ENCODE measurements around the gene MBOAT2. TPM values are rescaled to one million over a fixed set of nuclear protein-coding genes. Genes with fewer than 3 reads are reported as not detected.
"Not testable (repeated sequence)": the region's sequence is repeated elsewhere in the genome, so short reads cannot be mapped to it uniquely, and the experiment has no call there.

Gene MBOAT2
- polyA plus RNA-seq, 3 donors = 0.98 to 4.4 (median 2.8) TPM

- H3K27ac ChIP-seq (ENCODE audit: low read depth, low read length) = no peak overlapping the region
- WGBS, 3 donors = 25 to 46% (median 36%) methylated on average over 8 of the region's 8 CpGs
Measured at GRCh38 chr2:8976442-8977259, 26.8 kb downstream of the MBOAT2 start.

- WGBS, 3 donors = 75 to 94% (median 94%) methylated on average over 4 of the region's 4 CpGs
Measured at GRCh38 chr2:8974016-8974415, 29.5 kb downstream of the MBOAT2 start.

GRCh38 chr2:8973017-8973416 lies 30.5 kb downstream of the MBOAT2 start:
- 82 to 93% (median 83%) methylated on average over 3 of the region's 3 CpGs for WGBS, 3 donors
- H3K27ac ChIP-seq (ENCODE audit: low read depth, low read length) = not testable (repeated sequence)

More at GRCh38 chr2:8974016-8974415, 29.5 kb downstream of the MBOAT2 start:
- H3K27ac ChIP-seq (ENCODE audit: low read depth, low read length) = no peak overlapping the region

DNA sequence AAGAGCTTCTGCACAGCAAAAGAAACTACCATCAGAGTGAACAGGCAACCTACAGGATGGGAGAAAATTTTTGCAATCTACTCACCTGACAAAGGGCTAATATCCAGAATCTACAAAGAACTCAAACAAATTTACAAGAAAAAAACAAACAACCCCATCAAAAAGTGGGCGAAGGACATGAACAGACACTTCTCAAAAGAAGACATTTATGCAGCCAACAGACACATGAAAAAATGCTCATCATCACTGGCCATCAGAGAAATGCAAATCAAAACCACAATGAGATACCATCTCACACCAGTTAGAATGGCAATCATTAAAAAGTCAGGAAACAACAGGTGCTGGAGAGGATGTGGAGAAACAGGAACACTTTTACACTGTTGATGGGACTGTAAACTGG lies 30.9 kb downstream of the MBOAT2 start:
- no CpG with 5 or more reads among the region's 1 CpG for WGBS, 3 donors
- not testable (repeated sequence) for H3K27ac ChIP-seq (ENCODE audit: low read depth, low read length)

DNA sequence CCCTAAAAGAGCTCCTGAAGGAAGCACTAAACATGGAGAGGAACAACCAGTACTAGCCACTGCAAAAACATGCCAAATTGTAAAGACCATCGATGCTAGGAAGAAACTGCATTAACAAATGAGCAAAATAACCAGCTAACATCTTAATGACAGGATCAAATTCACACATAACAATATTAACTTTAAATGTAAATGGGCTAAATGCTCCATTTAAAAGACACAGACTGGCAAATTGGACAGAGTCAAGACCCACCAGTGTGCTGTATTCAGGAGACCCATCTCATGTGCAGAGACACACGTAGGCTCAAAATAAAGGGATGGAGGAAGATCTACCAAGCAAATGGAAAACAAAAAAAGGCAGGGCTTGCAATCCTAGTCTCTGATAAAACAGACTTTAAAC lies 34.1 kb downstream of the MBOAT2 start:
- 82 to 97% (median 96%) methylated on average over 2 of the region's 2 CpGs for WGBS, 3 donors

DNA sequence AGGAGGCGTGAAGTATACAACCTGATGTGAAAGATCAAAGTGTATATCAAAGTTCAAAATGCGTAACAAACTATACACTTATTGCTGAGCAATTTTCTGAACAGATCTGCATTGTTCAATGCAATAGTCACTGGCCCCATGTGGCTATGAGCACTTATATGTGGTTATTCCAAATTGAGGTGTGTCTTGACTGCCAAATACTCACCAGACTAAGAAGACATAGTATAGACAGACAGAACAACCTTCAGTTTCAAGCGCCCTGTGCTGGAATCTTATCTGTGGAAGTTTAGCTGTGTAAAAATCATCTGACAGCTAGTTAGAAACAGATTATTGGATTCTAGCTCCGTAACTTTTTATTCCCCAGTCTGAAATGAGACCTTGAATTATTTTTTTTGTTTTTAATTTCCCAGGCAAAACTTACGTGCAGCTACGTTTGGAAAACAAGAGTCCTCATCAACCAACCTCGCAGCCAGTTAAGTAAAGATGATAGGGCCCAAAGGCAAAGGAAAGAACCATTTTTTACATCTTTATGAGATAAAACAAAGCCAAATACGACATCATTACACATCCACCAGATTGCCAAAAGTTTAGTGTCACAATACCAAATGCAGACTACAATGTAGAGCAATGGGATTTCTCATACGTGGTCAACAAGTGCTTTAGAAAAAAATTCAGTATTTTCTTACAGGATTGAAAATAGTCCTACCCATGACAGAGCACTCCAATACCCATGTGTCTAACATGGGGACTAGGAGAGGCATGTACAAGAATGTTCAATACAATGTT lies 37.2 kb downstream of the MBOAT2 start:
- 72 to 81% (median 81%) methylated on average over 9 of the region's 9 CpGs for WGBS, 3 donors
- H3K27ac ChIP-seq (ENCODE audit: low read depth, low read length) = no peak overlapping the region

More for the DNA sequence above, 34.1 kb downstream of the MBOAT2 start:
- not testable (repeated sequence) for H3K27ac ChIP-seq (ENCODE audit: low read depth, low read length)

- no peak overlapping the region for H3K27ac ChIP-seq (ENCODE audit: low read depth, low read length)
- WGBS, 3 donors = 81 to 86% (median 82%) methylated on average over 8 of the region's 8 CpGs
Measured at GRCh38 chr2:8965216-8965969, 38.1 kb downstream of the MBOAT2 start.

DNA sequence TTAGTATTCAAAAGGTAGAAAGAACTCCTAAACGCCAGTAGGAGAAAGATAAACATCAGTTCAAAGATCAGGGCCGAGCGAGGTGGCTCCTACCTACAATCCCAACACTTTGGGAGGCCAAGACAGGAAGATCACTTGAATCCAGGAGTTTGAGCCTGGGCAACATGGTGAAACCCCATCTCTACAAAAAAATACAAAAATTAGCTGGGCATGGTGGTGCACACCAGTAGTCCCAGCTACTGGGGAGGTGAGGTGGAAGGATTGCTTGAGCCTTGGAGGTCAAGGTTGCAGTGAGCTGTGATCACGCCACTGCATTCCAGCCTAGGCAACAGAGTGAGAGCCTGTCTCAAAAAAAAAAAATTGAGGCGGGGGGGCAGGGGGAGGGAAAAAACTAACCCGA lies 40.6 kb downstream of the MBOAT2 start:
- WGBS, 3 donors = 95% methylated on average over 6 of the region's 6 CpGs
- H3K27ac ChIP-seq (ENCODE audit: low read depth, low read length) = no peak overlapping the region

- WGBS, 3 donors = 49 to 81% (median 60%) methylated on average over 4 of the region's 4 CpGs
- H3K27ac ChIP-seq (ENCODE audit: low read depth, low read length) = no peak overlapping the region
Measured at GRCh38 chr2:8957628-8958027, 45.9 kb downstream of the MBOAT2 start.

- 96 to 100% (median 100%) methylated on average over 1 of the region's 1 CpG for WGBS, 3 donors
Measured at GRCh38 chr2:8956774-8957173, 46.7 kb downstream of the MBOAT2 start.

DNA sequence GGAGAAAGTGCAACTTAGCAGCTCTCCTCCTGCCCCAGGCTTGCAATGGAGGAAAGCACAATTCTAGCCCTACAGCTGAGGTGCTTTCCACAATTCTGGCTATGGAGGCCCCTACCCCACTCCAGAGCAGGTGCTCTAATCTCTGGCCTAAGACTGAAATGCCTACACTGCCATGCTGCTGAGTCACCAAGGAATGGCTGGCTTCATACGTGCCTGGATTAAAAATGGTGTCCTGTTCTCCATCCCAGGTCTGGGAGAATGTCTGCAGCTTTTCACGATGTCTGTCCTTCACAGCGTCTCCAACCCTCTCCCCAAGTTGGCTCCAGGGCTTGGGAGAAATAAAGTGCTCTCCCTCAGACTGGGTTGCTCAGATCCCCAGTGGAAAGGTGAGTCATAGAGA lies 48.5 kb downstream of the MBOAT2 start:
- no peak overlapping the region for H3K27ac ChIP-seq (ENCODE audit: low read depth, low read length)
- 95 to 97% (median 96%) methylated on average over 3 of the region's 3 CpGs for WGBS, 3 donors

More at GRCh38 chr2:8956774-8957173, 46.7 kb downstream of the MBOAT2 start:
- H3K27ac ChIP-seq (ENCODE audit: low read depth, low read length) = no peak overlapping the region

GRCh38 chr2:8953525-8953924 lies 50.0 kb downstream of the MBOAT2 start:
- no peak overlapping the region for H3K27ac ChIP-seq (ENCODE audit: low read depth, low read length)
- WGBS, 3 donors = 81 to 93% (median 87%) methylated on average over 1 of the region's 1 CpG

GRCh38 chr2:8939486-8940114 lies 63.9 kb downstream of the MBOAT2 start:
- no peak overlapping the region for H3K27ac ChIP-seq (ENCODE audit: low read depth, low read length)
- 64 to 85% (median 84%) methylated on average over 8 of the region's 8 CpGs for WGBS, 3 donors

DNA sequence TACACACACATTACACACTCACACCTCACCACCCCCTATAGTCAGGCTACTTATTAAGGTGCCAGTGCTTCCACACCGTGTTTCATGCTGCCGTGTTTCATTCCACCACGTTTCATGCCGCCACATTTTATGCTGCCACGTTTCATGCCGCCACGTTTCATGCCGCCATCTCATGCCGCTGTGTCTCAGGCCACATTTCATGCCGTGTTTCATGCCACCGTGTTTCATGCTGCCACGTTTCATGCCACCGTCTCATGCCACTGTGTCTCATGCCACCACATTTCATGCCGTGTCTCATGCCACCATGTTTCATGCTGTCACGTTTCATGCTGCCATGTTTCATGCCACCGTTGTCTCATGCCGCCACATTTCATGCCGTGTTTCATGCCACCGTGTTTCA lies 65.1 kb downstream of the MBOAT2 start:
- H3K27ac ChIP-seq (ENCODE audit: low read depth, low read length) = no peak overlapping the region
- WGBS, 3 donors = 97 to 98% (median 97%) methylated on average over 19 of the region's 19 CpGs

- WGBS, 3 donors = 88 to 93% (median 90%) methylated on average over 3 of the region's 3 CpGs
- no peak overlapping the region for H3K27ac ChIP-seq (ENCODE audit: low read depth, low read length)
Measured at GRCh38 chr2:8935982-8936381, 67.5 kb downstream of the MBOAT2 start.

DNA sequence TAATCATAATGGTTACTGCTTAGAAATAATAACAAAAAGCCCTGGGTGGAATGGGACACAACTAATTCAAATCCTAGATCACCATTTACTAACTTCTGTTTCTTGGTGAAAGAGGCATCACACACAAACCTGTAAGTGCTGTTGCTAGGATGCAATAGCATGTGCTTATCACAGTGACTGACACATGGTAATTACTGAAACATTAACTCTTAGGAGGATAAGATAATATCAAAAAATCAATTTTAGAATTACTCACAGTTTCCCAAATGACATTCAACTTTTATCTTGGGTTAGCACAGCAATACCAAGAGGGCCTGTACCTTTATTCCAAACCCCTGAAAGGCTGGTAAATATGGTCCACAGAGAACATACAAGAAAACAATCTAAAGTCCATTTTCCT lies 69.1 kb downstream of the MBOAT2 start:
- H3K27ac ChIP-seq (ENCODE audit: low read depth, low read length) = no peak overlapping the region

- 78 to 80% (median 79%) methylated on average over 2 of the region's 2 CpGs for WGBS, 3 donors
- no peak overlapping the region for H3K27ac ChIP-seq (ENCODE audit: low read depth, low read length)
Measured at GRCh38 chr2:8932702-8933101, 70.8 kb downstream of the MBOAT2 start.

- 87 to 96% (median 95%) methylated on average over 4 of the region's 5 CpGs for whole genome bisulfite sequencing, 3 donors
- not testable (repeated sequence) for H3K27ac ChIP-seq (ENCODE audit: low read depth, low read length)
Measured at GRCh38 chr2:8930185-8930584, 73.3 kb downstream of the MBOAT2 start.
